Subcutaneous adipose tissue (tissue), 4 donors: ENCODE measurements around the gene HS3ST6. TPM values are rescaled to one million over a fixed set of nuclear protein-coding genes. Genes with fewer than 3 reads are reported as not detected.

Experiments
- CTCF ChIP-seq: fragments of 450-650 bp; IDR thresholded peaks from one replicate; pipeline ENCODE4 v1.5.1; 2016; ENCODE audit warnings: low read depth, mild to moderate bottlenecking, control low read depth, antibody characterized with exemption, moderate library complexity
- total RNA-seq, 4 donors: library from RNA; depleted of rRNA; stranded (reverse); fragments of >200 nt; gene quantifications; one replicate each; pipeline ENCODE4 v1.1.0, GENCODE V29; 2016

HS3ST6 gene
- total RNA-seq, 4 donors from 2014 or later = not detected

DNA sequence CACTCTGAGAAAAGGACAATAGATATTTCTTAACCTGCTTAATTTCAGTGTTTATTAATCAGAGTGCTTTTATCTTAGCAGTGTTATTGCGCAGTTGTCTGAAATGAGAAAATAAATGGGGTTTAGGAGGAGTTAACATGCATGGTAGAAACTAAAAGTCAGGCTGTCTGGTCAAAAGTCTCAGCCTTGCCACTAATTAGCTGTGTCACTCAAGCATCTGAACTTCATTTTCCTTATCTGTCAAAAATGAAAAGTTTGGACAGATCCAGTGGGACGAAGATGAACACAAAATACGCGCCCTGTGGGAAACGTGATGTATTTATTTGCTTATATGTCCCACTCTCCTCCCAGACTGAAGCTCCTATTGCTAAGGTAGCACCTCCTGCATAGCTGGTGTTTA is 40.0 kb downstream of the HS3ST6 start:
- TF ChIP-seq CTCF = no peak

GRCh38 chr16:1877804-1878203 is 40.4 kb downstream of the HS3ST6 start:
- TF ChIP-seq CTCF = no peak

- TF ChIP-seq CTCF = no peak
These were observed 41.1 kb downstream of the HS3ST6 start for GRCh38 chr16:1877089-1877488.

DNA sequence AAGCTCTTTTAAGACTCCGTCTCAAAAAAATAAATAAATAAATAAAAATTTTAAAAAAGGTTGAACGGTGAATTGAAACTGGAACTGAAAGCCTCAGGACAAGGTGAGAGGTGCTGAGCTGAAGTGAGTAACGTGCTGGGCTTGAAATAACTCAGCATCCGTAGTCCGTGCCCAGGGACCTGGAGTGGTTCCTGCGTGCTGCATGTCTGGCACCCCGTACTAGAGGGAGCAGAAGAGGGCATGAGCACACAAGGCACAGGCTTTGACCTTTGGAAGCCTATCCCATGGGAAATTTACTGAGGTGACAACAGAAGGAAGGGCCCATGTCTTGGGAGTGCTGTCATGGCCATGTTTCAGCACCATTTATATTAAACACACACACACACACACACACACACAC is 41.7 kb downstream of the HS3ST6 start:
- TF ChIP-seq CTCF = no peak

- no peak for TF ChIP-seq CTCF
These were observed 43.4 kb downstream of the HS3ST6 start for GRCh38 chr16:1874854-1875253.

DNA sequence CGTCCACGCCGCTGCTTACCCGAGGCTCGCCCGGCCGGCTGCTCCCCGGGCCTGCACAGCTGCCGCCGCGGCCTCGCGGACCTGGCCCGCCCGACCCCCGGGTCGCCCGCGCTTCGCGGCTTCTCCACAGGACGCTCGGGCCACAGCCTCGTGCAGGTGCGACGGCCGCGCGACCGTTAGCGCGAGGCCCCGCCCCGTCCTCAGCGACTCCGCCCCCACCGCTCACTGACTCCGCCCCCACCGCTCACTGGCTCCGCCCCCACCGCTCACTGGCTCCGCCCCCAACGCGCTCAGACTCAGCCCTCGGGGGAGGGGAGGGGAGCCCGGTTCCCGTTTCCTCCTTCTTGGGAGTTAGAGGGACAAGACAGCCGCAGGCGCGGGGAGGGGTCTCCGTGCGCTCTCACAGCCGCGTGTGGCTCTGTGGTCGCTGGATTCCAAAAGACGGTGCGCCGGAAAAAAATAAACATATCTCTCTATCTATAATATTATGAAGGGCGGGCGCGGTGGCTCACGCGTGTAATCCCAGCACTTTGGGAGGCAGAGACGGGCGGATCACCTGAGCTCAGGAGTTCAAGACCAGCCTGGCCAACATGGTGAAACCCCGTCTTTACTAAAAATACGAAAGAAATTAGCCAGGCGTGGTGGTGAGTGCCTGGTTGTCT is 46.1 kb downstream of the HS3ST6 start, which contains the start of gene MEIOB:
Gene MEIOB, minus strand, starts transcription at position 191 of the 662 bp plus-strand sequence. CDS start 3,989 bp downstream, outside the sequence.
- no peak for TF ChIP-seq CTCF

DNA sequence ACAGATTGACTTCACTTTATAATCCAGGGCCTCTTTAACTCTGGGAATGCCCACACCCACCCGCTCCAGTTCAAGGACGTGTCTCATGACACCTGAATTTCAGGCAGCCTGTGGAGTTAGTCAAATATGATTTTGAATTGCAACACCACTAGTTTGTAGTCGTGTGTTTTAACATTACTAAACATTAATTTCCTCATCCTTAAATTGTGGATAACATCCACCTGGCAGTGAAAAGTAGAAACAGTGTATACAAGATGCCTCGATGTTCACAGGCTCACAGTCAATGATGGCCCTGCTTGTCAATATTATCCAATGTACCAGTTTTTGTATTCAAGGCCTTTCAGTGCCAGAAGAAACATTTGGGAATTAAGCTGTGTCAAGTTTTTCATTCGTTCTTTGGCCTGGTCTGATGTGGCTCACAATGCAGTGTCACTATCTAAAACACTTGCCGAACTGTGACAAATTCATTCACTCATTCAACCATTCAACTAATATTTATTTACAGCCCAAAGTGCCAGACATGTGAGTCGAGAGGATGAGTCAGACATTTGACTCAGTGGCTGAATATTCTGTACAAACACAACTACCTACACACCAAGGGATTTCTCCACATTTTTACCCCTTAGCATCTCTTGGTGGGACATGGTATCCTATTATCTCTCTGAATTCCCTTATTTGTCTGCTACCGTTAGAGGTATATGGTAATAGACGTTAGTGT is 47.7 kb downstream of the HS3ST6 start:
- TF ChIP-seq CTCF = no peak
